ENCODE measurements around the gene SMG6.

- no peak for TF ChIP-seq POLR2A (IDR thresholded peaks at IDR 0.05)
- TF ChIP-seq, protein P1, sequence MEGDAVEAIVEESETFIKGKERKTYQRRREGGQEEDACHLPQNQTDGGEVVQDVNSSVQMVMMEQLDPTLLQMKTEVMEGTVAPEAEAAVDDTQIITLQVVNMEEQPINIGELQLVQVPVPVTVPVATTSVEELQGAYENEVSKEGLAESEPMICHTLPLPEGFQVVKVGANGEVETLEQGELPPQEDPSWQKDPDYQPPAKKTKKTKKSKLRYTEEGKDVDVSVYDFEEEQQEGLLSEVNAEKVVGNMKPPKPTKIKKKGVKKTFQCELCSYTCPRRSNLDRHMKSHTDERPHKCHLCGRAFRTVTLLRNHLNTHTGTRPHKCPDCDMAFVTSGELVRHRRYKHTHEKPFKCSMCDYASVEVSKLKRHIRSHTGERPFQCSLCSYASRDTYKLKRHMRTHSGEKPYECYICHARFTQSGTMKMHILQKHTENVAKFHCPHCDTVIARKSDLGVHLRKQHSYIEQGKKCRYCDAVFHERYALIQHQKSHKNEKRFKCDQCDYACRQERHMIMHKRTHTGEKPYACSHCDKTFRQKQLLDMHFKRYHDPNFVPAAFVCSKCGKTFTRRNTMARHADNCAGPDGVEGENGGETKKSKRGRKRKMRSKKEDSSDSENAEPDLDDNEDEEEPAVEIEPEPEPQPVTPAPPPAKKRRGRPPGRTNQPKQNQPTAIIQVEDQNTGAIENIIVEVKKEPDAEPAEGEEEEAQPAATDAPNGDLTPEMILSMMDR (IDR thresholded peaks at IDR 0.05) = no peak
Observed at GRCh38 chr17:2223617-2223927, 80.0 kb downstream of the SMG6 start.

Measured in uterus (tissue), 2 donors.